ENCODE data around the gene C2orf81.
"Not testable (repeated sequence)": the region's sequence is repeated elsewhere in the genome, so short reads cannot be mapped to it uniquely, and the experiment has no call there.

C2orf81 gene

GRCh38 chr2:74461187-74462053, 40.0 kb upstream of the C2orf81 start:
- no peaks in the 10 kb centered on the region for H3K4me1 ChIP-seq
- no peaks in the 10 kb centered on the region for H3K9me3 ChIP-seq
- DNase-seq: peak; percentile 25

DNA sequence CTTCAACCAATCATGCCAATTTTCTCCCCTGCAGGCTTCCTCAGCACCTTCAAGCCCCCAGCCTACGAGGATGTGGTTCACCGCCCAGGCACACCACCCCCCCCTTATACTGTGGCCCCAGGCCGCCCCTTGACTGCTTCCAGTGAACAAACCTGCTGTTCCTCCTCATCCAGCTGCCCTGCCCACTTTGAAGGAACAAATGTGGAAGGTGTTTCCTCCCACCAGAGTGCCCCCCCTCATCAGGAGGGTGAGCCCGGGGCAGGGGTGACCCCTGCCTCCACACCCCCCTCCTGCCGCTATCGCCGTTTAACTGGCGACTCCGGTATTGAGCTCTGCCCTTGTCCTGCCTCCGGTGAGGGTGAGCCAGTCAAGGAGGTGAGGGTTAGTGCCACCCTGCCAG, 38.8 kb upstream of the C2orf81 start:
- H3K4me1 ChIP-seq, DNase-seq: not testable (repeated sequence)

More at GRCh38 chr2:74461187-74462053, 40.0 kb upstream of the C2orf81 start:
- Histone ChIP-seq H3K27me3 (no peaks in the 10 kb centered on the region), H3K4me3 (ENCODE audit: low read depth, low read length) (no peak overlapping the region), H3K36me3 (no peaks in the 10 kb centered on the region; the same call in 1 of the 2 replicates)
- TF ChIP-seq, protein P1, sequence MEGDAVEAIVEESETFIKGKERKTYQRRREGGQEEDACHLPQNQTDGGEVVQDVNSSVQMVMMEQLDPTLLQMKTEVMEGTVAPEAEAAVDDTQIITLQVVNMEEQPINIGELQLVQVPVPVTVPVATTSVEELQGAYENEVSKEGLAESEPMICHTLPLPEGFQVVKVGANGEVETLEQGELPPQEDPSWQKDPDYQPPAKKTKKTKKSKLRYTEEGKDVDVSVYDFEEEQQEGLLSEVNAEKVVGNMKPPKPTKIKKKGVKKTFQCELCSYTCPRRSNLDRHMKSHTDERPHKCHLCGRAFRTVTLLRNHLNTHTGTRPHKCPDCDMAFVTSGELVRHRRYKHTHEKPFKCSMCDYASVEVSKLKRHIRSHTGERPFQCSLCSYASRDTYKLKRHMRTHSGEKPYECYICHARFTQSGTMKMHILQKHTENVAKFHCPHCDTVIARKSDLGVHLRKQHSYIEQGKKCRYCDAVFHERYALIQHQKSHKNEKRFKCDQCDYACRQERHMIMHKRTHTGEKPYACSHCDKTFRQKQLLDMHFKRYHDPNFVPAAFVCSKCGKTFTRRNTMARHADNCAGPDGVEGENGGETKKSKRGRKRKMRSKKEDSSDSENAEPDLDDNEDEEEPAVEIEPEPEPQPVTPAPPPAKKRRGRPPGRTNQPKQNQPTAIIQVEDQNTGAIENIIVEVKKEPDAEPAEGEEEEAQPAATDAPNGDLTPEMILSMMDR (IDR thresholded peaks at IDR 0.05; ENCODE audit: low read depth, low read length): peak; percentile 38

DNA sequence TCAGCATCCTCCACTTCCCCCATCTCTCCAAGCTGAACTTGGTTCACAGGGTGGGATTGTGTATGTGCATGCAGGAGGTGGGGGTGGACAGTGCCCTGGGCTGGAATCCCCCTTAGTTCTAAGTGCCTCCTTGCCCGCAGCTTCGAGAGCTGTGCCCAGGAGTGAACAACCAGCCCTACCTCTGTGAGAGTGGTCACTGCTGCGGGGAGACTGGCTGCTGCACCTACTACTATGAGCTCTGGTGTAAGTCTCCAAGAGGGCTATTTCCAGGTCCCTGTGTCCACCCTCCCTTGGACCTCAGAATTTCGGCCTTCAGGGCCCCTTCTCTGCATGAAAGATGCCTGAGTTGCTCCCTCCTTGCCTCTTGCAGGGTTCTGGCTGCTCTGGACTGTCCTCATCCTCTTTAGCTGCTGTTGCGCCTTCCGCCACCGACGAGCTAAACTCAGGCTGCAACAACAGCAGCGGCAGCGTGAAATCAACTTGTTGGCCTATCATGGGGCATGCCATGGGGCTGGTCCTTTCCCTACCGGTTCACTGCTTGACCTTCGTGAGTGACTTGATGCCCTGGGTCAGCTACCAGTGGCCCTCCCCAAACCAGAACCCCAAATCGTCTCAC, 38.2 kb upstream of the C2orf81 start:
- H3K4me3 ChIP-seq (ENCODE audit: low read depth, low read length): peak overlapping the region; percentile 85; the same call in 1 of the 2 replicates
- not testable (repeated sequence) for H3K9me3 ChIP-seq, H3K27me3 ChIP-seq, H3K4me1 ChIP-seq, H3K36me3 ChIP-seq, DNase-seq

More for the DNA sequence above, 38.8 kb upstream of the C2orf81 start:
- not testable (repeated sequence) for H3K4me3 ChIP-seq (ENCODE audit: low read depth, low read length); H3K36me3 ChIP-seq; H3K27me3 ChIP-seq; H3K9me3 ChIP-seq

DNA sequence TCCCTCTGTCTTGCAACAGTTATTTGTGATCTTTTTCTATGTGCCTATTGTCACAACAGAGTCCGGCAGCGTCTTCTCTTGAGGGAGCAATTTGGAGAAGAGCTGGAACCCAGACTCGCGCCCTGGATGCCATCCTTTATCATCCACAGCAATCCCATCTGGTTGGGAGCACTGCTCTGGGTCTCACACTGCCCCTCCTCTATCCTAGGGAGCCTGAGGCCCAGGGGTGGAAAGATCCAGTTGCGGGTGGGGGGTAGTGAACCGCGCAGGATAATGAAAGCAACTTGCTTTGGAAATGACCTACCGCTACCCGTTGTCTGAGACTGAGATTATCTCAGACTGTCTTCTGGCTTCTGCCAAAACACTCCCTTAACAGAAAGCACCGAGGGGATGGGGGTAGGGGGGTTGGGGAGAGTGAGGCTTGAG, 37.5 kb upstream of the C2orf81 start:
- Histone ChIP-seq H3K4me3 (ENCODE audit: low read depth, low read length) (peak overlapping the region; percentile 85), H3K9me3 (no peaks in the 10 kb centered on the region), H3K27me3 (no peaks in the 10 kb centered on the region), H3K36me3 (no peaks in the 10 kb centered on the region; the same call in 1 of the 2 replicates), H3K4me1 (no peaks in the 10 kb centered on the region)
- TF ChIP-seq, protein P1 (IDR thresholded peaks at IDR 0.05; ENCODE audit: low read depth, low read length): no peak
- DNase-seq: no peak

DNA sequence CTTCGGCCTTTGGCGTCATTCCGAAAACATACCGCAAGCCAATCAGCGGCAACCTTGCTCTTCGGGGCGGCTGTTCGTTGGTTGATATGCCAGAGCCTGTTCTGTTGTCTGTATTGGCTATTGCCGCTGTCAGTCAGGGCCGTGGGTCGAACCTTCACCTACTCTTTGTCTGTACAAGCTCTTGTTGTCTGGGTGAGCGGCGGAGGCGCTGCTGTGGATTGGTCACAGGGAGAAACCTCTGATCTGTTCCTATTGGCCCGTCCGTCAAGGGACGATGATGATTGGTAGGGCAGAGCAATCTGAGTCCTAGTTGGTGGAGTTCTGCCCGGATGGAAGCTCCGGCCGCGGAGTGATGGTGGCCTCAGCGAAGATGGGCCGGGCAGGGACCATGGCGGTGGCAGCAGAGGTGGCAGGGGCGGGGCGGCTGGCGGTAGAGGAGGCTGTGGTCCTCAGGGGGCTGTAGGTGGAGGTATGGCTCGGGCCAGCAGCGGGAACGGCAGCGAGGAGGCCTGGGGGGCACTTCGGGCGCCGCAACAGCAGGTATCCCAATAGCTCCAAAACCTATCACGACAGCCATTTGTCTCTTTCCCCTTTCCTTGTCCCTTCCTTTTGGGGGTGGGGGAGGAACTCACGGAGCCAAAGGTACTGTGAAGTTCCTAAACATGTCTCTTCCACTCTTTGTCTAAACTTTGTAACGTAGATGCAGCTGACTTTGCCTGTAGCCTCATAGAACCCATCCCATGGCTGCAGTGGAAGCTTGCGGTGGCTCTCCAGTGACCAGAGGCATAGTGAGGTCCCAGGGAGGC, 36.9 kb upstream of the C2orf81 start, which contains the start of gene WBP1:
WBP1 (plus strand) TSS at position 307 of the 806 bp plus-strand sequence; CDS start at position 472, 165 bp downstream.
- peak; percentile 95 for DNase-seq
- H3K4me3 ChIP-seq (ENCODE audit: low read depth, low read length): peak within 1 kb of the TSS; percentile 85
- H3K36me3 ChIP-seq: no peaks in the 10 kb centered on the region; the same call in 1 of the 2 replicates
- TF ChIP-seq, protein P1 (IDR thresholded peaks at IDR 0.05; ENCODE audit: low read depth, low read length): no peak
- no peaks in the 10 kb centered on the region for H3K27me3 ChIP-seq
- H3K4me1 ChIP-seq: no peaks in the 10 kb centered on the region
- H3K9me3 ChIP-seq: no peaks in the 10 kb centered on the region

GRCh38 chr2:74457549-74458131, 36.2 kb upstream of the C2orf81 start:
- TF ChIP-seq, protein P1 (IDR thresholded peaks at IDR 0.05; ENCODE audit: low read depth, low read length): no peak
- peak; percentile 67 for DNase-seq
- Histone ChIP-seq H3K27me3 (no peaks in the 10 kb centered on the region), H3K9me3 (no peaks in the 10 kb centered on the region), H3K36me3 (no peaks in the 10 kb centered on the region; the same call in 1 of the 2 replicates), H3K4me1 (no peaks in the 10 kb centered on the region), H3K4me3 (ENCODE audit: low read depth, low read length) (peak overlapping the region; percentile 60)
